Measurements from ENCODE around the gene GNLY. TPM values are rescaled to one million over a fixed set of nuclear protein-coding genes. Genes with fewer than 3 reads are reported as not detected.

Gene GNLY
- total and polyA plus RNA-seq, 9 donors = 0.46 to 10.8 (median 1.1) TPM

DNA sequence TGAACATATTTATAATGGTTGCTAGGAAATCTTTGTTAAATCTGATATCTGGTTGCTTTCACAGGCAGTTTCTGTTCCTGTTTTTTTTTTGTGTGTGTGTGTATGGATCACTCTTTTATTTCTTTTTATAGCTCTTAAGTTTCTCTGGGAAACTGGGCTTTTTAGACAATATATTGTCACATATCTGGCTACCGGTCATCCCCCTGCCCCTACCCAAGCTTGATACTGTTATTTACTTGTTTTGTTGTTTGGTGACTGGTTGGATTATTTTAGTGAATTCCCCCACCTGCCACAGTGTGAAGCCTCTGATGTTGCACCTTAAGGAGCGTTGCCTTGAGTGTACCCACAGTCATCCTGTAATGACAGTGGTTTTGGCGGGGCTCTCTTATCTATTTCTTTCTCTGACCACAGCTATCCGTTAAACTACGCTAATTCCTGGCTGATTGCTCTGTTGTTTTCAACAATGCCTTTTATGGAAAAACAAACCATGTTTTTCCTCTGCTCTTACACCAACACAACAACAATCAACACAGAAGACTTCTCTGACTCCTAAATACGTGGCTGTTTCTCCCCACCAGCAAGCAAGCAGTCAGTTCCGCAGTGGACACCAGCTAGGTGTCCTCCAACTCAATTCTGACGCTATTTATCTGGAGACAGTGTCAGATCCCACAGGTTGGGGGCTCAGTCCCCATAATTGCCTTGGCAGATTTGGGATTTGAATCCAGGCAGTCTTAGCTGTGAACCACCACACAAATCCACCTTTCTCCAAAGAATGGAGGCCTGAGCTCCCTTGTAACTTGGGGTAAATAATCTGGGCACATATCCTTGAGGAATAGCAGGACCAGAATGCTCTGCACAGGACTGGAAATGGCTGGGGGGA is 10.9 kb downstream of the GNLY start:
- no peak for DNase-seq
- 71 to 85% (median 73%) methylated on average over 8 of the region's 8 CpGs for WGBS, 3 donors
- no peaks in the 10 kb centered on the region for H3K27me3 ChIP-seq
- intact Hi-C loops (cut with DNase I) = loop anchor here in 1 of 4 donors (5.0 kb wide), 1 partner anchor 63 kb away; no protein-coding TSS in a partner anchor
- H3K36me3 ChIP-seq = no peaks in the 10 kb centered on the region
- TF ChIP-seq EP300 (IDR thresholded peaks at IDR 0.05) (no peak), POLR2A (IDR thresholded peaks at IDR 0.05) (no peak)
- TF ChIP-seq, protein P1, sequence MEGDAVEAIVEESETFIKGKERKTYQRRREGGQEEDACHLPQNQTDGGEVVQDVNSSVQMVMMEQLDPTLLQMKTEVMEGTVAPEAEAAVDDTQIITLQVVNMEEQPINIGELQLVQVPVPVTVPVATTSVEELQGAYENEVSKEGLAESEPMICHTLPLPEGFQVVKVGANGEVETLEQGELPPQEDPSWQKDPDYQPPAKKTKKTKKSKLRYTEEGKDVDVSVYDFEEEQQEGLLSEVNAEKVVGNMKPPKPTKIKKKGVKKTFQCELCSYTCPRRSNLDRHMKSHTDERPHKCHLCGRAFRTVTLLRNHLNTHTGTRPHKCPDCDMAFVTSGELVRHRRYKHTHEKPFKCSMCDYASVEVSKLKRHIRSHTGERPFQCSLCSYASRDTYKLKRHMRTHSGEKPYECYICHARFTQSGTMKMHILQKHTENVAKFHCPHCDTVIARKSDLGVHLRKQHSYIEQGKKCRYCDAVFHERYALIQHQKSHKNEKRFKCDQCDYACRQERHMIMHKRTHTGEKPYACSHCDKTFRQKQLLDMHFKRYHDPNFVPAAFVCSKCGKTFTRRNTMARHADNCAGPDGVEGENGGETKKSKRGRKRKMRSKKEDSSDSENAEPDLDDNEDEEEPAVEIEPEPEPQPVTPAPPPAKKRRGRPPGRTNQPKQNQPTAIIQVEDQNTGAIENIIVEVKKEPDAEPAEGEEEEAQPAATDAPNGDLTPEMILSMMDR (IDR thresholded peaks at IDR 0.05) = no peak
- no peaks in the 10 kb centered on the region for H3K9me3 ChIP-seq
- H3K4me3 ChIP-seq = no peak overlapping the region
- no peak overlapping the region for H3K27ac ChIP-seq
- H3K4me1 ChIP-seq (ENCODE audit: insufficient read depth) = peaks cover 2% of the 10 kb centered on the region

DNA sequence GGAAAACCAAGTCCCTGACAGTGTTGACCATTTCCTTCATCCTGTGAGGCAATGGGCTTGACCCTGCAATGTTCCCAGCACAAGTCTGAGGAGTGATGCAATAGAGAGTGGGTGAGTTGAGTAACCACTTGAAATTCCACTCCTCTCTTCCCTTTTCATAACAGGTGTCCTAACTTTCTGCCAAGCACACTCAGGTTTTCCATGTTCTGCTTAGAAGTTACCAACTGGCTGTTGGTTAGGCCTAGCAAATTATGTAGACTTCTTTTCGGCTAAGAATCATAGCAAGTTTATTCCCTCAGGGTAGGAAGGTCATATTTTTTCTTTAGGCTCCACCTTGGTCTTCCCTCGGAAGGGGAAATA is 11.5 kb downstream of the GNLY start:
- peak in 2 of 5 donors; percentile 67 to 76 for DNase-seq
- Histone ChIP-seq H3K36me3 (no peaks in the 10 kb centered on the region), H3K9me3 (no peaks in the 10 kb centered on the region), H3K27me3 (no peaks in the 10 kb centered on the region), H3K4me3 (no peak overlapping the region), H3K27ac (no peak overlapping the region), H3K4me1 (ENCODE audit: insufficient read depth) (peaks cover 8% of the 10 kb centered on the region)
- 70 to 91% (median 84%) methylated on average over 2 of the region's 2 CpGs for WGBS, 3 donors
- intact Hi-C loops (cut with DNase I) = loop anchor here in 1 of 4 donors (5.0 kb wide), 1 partner anchor 63 kb away; no protein-coding TSS in a partner anchor
- TF ChIP-seq POLR2A (IDR thresholded peaks at IDR 0.05) (no peak), EP300 (IDR thresholded peaks at IDR 0.05) (peak; percentile 84)

DNA sequence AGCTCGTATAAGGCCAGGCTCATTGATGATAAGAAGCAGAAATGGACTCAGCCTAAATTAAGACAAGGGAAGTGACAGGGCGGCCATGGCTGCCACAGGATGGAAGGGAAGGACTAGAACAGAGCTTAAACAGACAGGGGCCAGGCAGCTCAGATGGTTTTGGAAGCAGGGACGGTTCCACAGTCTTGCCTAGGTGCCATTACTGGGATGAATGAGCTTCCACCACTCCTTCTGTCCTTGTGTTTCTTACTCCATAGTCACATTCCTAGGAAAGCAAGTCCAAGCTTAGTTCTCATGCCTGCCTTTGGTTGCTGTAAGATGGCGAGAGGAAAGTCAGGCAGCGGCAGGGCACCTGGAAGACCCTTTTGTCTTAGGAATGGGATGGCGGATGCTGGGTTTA is 11.9 kb downstream of the GNLY start:
- no peak overlapping the region for H3K27ac ChIP-seq
- H3K27me3 ChIP-seq = no peaks in the 10 kb centered on the region
- intact Hi-C loops (cut with DNase I) = loop anchor here in 1 of 4 donors (5.0 kb wide), 1 partner anchor 64 kb away; no protein-coding TSS in a partner anchor
- DNase-seq = no peak
- WGBS, 3 donors = 76 to 86% (median 78%) methylated on average over 6 of the region's 6 CpGs
- no peak overlapping the region for H3K4me3 ChIP-seq
- no peak for TF ChIP-seq EP300 (IDR thresholded peaks at IDR 0.05)
- TF ChIP-seq, protein P1 (IDR thresholded peaks at IDR 0.05) = no peak
- no peak for TF ChIP-seq POLR2A (IDR thresholded peaks at IDR 0.05)
- no peaks in the 10 kb centered on the region for H3K9me3 ChIP-seq
- no peaks in the 10 kb centered on the region for H3K36me3 ChIP-seq
- peaks cover 12% of the 10 kb centered on the region for H3K4me1 ChIP-seq (ENCODE audit: insufficient read depth)

GRCh38 chr2:85706599-85707296 is 12.6 kb downstream of the GNLY start:
- no peaks in the 10 kb centered on the region for H3K27me3 ChIP-seq
- H3K4me3 ChIP-seq = no peak overlapping the region
- no peak for DNase-seq
- no peak overlapping the region for H3K27ac ChIP-seq
- intact Hi-C loops (cut with DNase I) = loop anchor here in 1 of 4 donors (5.0 kb wide), 1 partner anchor 64 kb away; no protein-coding TSS in a partner anchor
- 84 to 92% (median 90%) methylated on average over 10 of the region's 10 CpGs for WGBS, 3 donors
- TF ChIP-seq POLR2A (IDR thresholded peaks at IDR 0.05) (no peak), EP300 (IDR thresholded peaks at IDR 0.05) (no peak)
- TF ChIP-seq, protein P1 (IDR thresholded peaks at IDR 0.05) = no peak
- peaks cover 17% of the 10 kb centered on the region for H3K4me1 ChIP-seq (ENCODE audit: insufficient read depth)
- no peaks in the 10 kb centered on the region for H3K9me3 ChIP-seq
- H3K36me3 ChIP-seq = no peaks in the 10 kb centered on the region
